HG02973 (cell line): ENCODE data around the gene NLGN3.
"Not testable (repeated sequence)": the region's sequence is repeated elsewhere in the genome, so short reads cannot be mapped to it uniquely, and the experiment has no call there.

Source experiments
- ATAC-seq: cut with Tn5 transposase; IDR thresholded peaks from one replicate; pipeline ENCODE4 v1.9.1; 2021; ENCODE audit warnings: moderate library complexity; ENCODE audit not compliant: unreplicated experiment

NLGN3 gene

GRCh38 chrX:71168134-71168533 lies 23.5 kb downstream of the NLGN3 start:
- no peak for ATAC-seq

- no peak for ATAC-seq
Observed at GRCh38 chrX:71169586-71169985, 24.9 kb downstream of the NLGN3 start.

GRCh38 chrX:71170660-71171059 lies 26.0 kb downstream of the NLGN3 start:
- ATAC-seq, result no peak

- ATAC-seq, result no peak
Observed at GRCh38 chrX:71171110-71171801, 26.6 kb downstream of the NLGN3 start.

- no peak for ATAC-seq
Observed at GRCh38 chrX:71173440-71173839, 28.8 kb downstream of the NLGN3 start.

GRCh38 chrX:71174795-71175194 lies 30.2 kb downstream of the NLGN3 start:
- ATAC-seq, result no peak

GRCh38 chrX:71175531-71175930 lies 30.9 kb downstream of the NLGN3 start:
- ATAC-seq, result no peak

GRCh38 chrX:71177327-71177726 lies 32.7 kb downstream of the NLGN3 start:
- ATAC-seq, result no peak

GRCh38 chrX:71178908-71179307 lies 34.3 kb downstream of the NLGN3 start:
- ATAC-seq, result no peak

GRCh38 chrX:71180579-71181265 lies 36.1 kb downstream of the NLGN3 start:
- ATAC-seq, result not testable (repeated sequence)

- ATAC-seq, result peak; percentile 34
Observed at GRCh38 chrX:71181558-71181909, 36.9 kb downstream of the NLGN3 start.

- ATAC-seq, result peak; percentile 79
Observed at GRCh38 chrX:71181910-71182799, 37.5 kb downstream of the NLGN3 start.

GRCh38 chrX:71182871-71183270 lies 38.2 kb downstream of the NLGN3 start:
- no peak for ATAC-seq

GRCh38 chrX:71183341-71183740 lies 38.7 kb downstream of the NLGN3 start:
- ATAC-seq, result no peak

- ATAC-seq, result no peak
Observed at GRCh38 chrX:71184092-71184491, 39.5 kb downstream of the NLGN3 start.

GRCh38 chrX:71184803-71185495 lies 40.3 kb downstream of the NLGN3 start:
- ATAC-seq, result no peak

- no peak for ATAC-seq
Observed at GRCh38 chrX:71191248-71191647, 46.6 kb downstream of the NLGN3 start.

GRCh38 chrX:71195964-71196649 lies 51.5 kb downstream of the NLGN3 start:
- ATAC-seq, result peak; percentile 58

- ATAC-seq, result peak; percentile 74
Observed at GRCh38 chrX:71198066-71198465, 53.4 kb downstream of the NLGN3 start.

- no peak for ATAC-seq
Observed at GRCh38 chrX:71199252-71200008, 54.8 kb downstream of the NLGN3 start.
